Prostate gland (tissue), 2 donors: Measurements from ENCODE around the gene RPN1. TPM values are rescaled to one million over a fixed set of nuclear protein-coding genes. Genes with fewer than 3 reads are reported as not detected.

ENCODE experiments used
- DNase-seq: peaks from one replicate; pipeline ENCODE4 v3.0.0-alpha.2; 2019; ENCODE audit warnings: low spot score
- H3K27ac ChIP-seq, 2 donors: fragments of 200-600 bp; sonication (generic); 2 replicates each; pipeline ENCODE4 v1.5.1; 2017 to 2019
- H3K27me3 ChIP-seq: fragments of 200-600 bp; sonication (generic); replicated peaks from 2 replicates; pipeline ENCODE4 v1.5.1; 2019; ENCODE audit not compliant: insufficient read depth
- H3K36me3 ChIP-seq, 2 donors: fragments of 200-600 bp; sonication (generic); 1 replicate in 1 of 2; 2 replicates in 1 of 2; pipeline versions ENCODE4 v1.5.1 to v1.8.1; 2017 to 2019
- H3K4me1 ChIP-seq: fragments of 200-600 bp; sonication (generic); replicated peaks from 2 replicates; pipeline ENCODE4 v1.5.1; 2019
- H3K4me3 ChIP-seq, 2 donors: fragments of 200-600 bp; sonication (generic); 2 replicates each; pipeline ENCODE4 v1.5.1; 2017 to 2019
- H3K9me3 ChIP-seq: fragments of 200-600 bp; sonication (generic); 2 replicates; pipeline ENCODE4 v1.5.1; 2017
- CTCF ChIP-seq, 4 experiments: fragments of 200-600 bp in 2 of 4; fragments of 450-650 bp in 2 of 4; sonication (generic) in 2 of 4; IDR thresholded peaks; 1 replicate in 3 of 4; 2 replicates in 1 of 4; pipeline ENCODE4 v1.5.1; 2016 to 2019; ENCODE audit warnings: antibody characterized with exemption in 4 of 4, mild to moderate bottlenecking in 2 of 4, moderate library complexity in 2 of 4
- POLR2A ChIP-seq: fragments of 450-650 bp; IDR thresholded peaks from one replicate; pipeline ENCODE4 v1.6.1; 2016; ENCODE audit warnings: antibody characterized with exemption, mild to moderate bottlenecking
- POLR2AphosphoS5 ChIP-seq: sonication (generic); formaldehyde crosslinking; IDR thresholded peaks from one replicate; pipeline ENCODE4 v1.6.1; 2017; ENCODE audit warnings: antibody characterized with exemption
- WGBS: methylation state at CpG from one replicate; pipeline ENCODE4 v1.1.5; 2018; 5-methylcytosine and 5-hydroxymethylcytosine counted together
- intact Hi-C: fragments of 100-400 bp; cut with DNase I; formaldehyde crosslinking; loops from one replicate; pipeline ENCODE4 v1.14.2; 2022
- total RNA-seq, 2 donors: library from RNA; depleted of rRNA; stranded (reverse); fragments of >200 nt; gene quantifications; one replicate each; pipeline ENCODE4 v1.1.0, GENCODE V29; 2016

Gene RPN1
- total RNA-seq, 2 donors from 2014 or later, result 291 to 359 TPM

DNA sequence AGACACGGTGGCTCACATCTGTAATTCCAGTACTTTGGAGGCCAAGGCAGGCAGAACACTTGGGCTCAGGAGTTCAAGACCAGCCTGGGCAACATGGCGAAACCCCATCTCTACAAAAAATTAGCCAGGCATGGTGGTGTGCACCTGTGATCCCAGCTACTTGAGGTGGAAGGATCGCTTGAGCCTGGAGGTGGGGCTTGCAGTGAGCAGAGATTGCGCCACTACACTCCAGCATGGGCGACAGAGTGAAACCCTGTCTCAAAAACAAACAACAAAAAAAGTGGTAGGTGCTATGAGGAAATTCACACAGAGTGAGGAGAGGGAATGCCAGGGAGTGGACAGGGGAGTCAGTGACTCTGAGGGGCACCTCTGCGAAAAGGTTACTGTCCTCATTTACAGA lies 29.4 kb downstream of the RPN1 start:
- WGBS, result 85% methylated on average over 6 of the region's 6 CpGs
- Histone ChIP-seq H3K27ac (no peak overlapping the region), H3K36me3 (peaks cover 19 to 27% of the 10 kb centered on the region in 2 donors), H3K4me1 (peaks cover 9% of the 10 kb centered on the region), H3K4me3 (no peak overlapping the region), H3K27me3 (no peaks in the 10 kb centered on the region), H3K9me3 (no peaks in the 10 kb centered on the region)
- no peak for TF ChIP-seq CTCF (IDR thresholded peaks at IDR 0.05)
- no peak for TF ChIP-seq POLR2A
- no peak for TF ChIP-seq POLR2AphosphoS5
- intact Hi-C loops, result no loop called here
- DNase-seq, result no peak

GRCh38 chr3:128620268-128620691 lies 30.3 kb downstream of the RPN1 start:
- DNase-seq, result no peak
- H3K27ac ChIP-seq, result no peak overlapping the region
- H3K4me1 ChIP-seq, result peaks cover 9% of the 10 kb centered on the region
- H3K9me3 ChIP-seq, result no peaks in the 10 kb centered on the region
- no peak overlapping the region for H3K4me3 ChIP-seq
- 89% methylated on average over 9 of the region's 9 CpGs for WGBS
- peaks cover 11 to 18% of the 10 kb centered on the region in 2 donors for H3K36me3 ChIP-seq
- H3K27me3 ChIP-seq, result no peaks in the 10 kb centered on the region
- intact Hi-C loops, result no loop called here
- TF ChIP-seq POLR2AphosphoS5, result no peak
- TF ChIP-seq POLR2A, result no peak
- no peak for TF ChIP-seq CTCF (IDR thresholded peaks at IDR 0.05)

GRCh38 chr3:128619146-128619890 lies 31.3 kb downstream of the RPN1 start:
- H3K27ac ChIP-seq, result peak overlapping the region in 1 of 2 donors; percentile 1
- TF ChIP-seq POLR2AphosphoS5 (no peak), CTCF (IDR thresholded peaks at IDR 0.05) (no peak), POLR2A (no peak)
- 72% methylated on average over 7 of the region's 7 CpGs for WGBS
- DNase-seq, result no peak
- H3K4me3 ChIP-seq, result no peak overlapping the region
- H3K36me3 ChIP-seq, result peaks cover 6 to 8% of the 10 kb centered on the region in 2 donors
- H3K4me1 ChIP-seq, result peaks cover 9% of the 10 kb centered on the region
- no peaks in the 10 kb centered on the region for H3K9me3 ChIP-seq
- H3K27me3 ChIP-seq, result no peaks in the 10 kb centered on the region
- intact Hi-C loops, result loop anchor here (5.0 kb wide), 3 partner anchors 33 to 228 kb away; partner anchors contain the start of gene RPN1

- peak overlapping the region; percentile 74 to 78 for H3K4me3 ChIP-seq
- no peak for TF ChIP-seq CTCF (IDR thresholded peaks at IDR 0.05)
- TF ChIP-seq POLR2A, result no peak
- peaks cover 9% of the 10 kb centered on the region for H3K4me1 ChIP-seq
- H3K27ac ChIP-seq, result peak overlapping the region; percentile 85 to 89
- intact Hi-C loops, result loop anchor here (5.0 kb wide), 3 partner anchors 34 to 229 kb away; partner anchors contain the start of gene RPN1
- H3K27me3 ChIP-seq, result no peaks in the 10 kb centered on the region
- H3K36me3 ChIP-seq, result peaks cover 6 to 8% of the 10 kb centered on the region in 2 donors
- no peaks in the 10 kb centered on the region for H3K9me3 ChIP-seq
- 30% methylated on average over 5 of the region's 5 CpGs for WGBS
- no peak for DNase-seq
These were observed 32.3 kb downstream of the RPN1 start for GRCh38 chr3:128618398-128618726.
